Fibroblast of lung (primary cell): ENCODE results near the gene TMEM163.

ENCODE experiments used
- EZH2 ChIP-seq: IDR thresholded peaks from 2 replicates; pipeline ENCODE4 v1.5.1; 2012; ENCODE audit warnings: low read length, control low read depth, mild to moderate bottlenecking; ENCODE audit errors: missing control alignments
- TF ChIP-seq, protein P1 (sequence below), 2 donors: IDR thresholded peaks in 1 of 2; conservative IDR thresholded peaks in 1 of 2; 1 replicate in 1 of 2; 2 replicates in 1 of 2; pipeline ENCODE4 v1.5.1; 2011 to 2012; ENCODE audit warnings: low read length in 2 of 2, control low read depth in 1 of 2, inconsistent platforms in 1 of 2, low read depth in 1 of 2, mild to moderate bottlenecking in 1 of 2

- TF ChIP-seq, protein P1, sequence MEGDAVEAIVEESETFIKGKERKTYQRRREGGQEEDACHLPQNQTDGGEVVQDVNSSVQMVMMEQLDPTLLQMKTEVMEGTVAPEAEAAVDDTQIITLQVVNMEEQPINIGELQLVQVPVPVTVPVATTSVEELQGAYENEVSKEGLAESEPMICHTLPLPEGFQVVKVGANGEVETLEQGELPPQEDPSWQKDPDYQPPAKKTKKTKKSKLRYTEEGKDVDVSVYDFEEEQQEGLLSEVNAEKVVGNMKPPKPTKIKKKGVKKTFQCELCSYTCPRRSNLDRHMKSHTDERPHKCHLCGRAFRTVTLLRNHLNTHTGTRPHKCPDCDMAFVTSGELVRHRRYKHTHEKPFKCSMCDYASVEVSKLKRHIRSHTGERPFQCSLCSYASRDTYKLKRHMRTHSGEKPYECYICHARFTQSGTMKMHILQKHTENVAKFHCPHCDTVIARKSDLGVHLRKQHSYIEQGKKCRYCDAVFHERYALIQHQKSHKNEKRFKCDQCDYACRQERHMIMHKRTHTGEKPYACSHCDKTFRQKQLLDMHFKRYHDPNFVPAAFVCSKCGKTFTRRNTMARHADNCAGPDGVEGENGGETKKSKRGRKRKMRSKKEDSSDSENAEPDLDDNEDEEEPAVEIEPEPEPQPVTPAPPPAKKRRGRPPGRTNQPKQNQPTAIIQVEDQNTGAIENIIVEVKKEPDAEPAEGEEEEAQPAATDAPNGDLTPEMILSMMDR (conservative IDR thresholded peaks at IDR 0.05 in 1 of 2, IDR thresholded peaks at IDR 0.05 in 1 of 2; ENCODE audit: low read depth in 1 of 2, low read length in 2 of 2): no peak
- TF ChIP-seq EZH2: no peak
Measured at GRCh38 chr2:134532537-134532936, 186.3 kb downstream of the TMEM163 start.
